IMR-90 (cell line): ENCODE data around the gene PPM1G. TPM values are rescaled to one million over a fixed set of nuclear protein-coding genes. Genes with fewer than 3 reads are reported as not detected.

Experiments used
- ATAC-seq: fragments of 200-7000 bp; cut with Tn5 transposase; 2 replicates; pipeline ENCODE4 v1.9.1; 2020; ENCODE audit warnings: low read depth, mild to moderate bottlenecking, moderate library complexity
- BruUV-seq: library from RNA; stranded (reverse); fragments of 400-500 nt; replicated peaks from 2 replicates; lab custom pipeline; 2021; lab: Mats Ljungman, UMichigan
- CTCF ChIA-PET: fragments of 300-600 bp; formaldehyde crosslinking; extraction: SDS; loops from one replicate; lab custom pipeline; 2021; ENCODE audit warnings: antibody characterized with exemption; lab: Yijun Ruan, JAX
- POLR2A ChIA-PET: fragments of 300-600 bp; sonication (Branson Sonifier 250); formaldehyde crosslinking; loops from one replicate; lab custom pipeline; 2022; ENCODE audit warnings: antibody characterized with exemption; ENCODE audit not compliant: unreplicated experiment; lab: Charles Lee
- DNase-seq: peaks from one replicate; pipeline ENCODE4 v3.0.0; 2013
- H2AFZ ChIP-seq: replicated peaks from 2 replicates; pipeline ENCODE3; 2013; ENCODE audit warnings: low read length, mild to moderate bottlenecking; ENCODE audit not compliant: poor library complexity
- H2AK5ac ChIP-seq: 2 replicates; pipeline ENCODE4 v1.6.1; 2013; ENCODE audit warnings: low read depth, low read length, inconsistent platforms
- H2AK9ac ChIP-seq: replicated peaks from 2 replicates; pipeline ENCODE3; 2013; ENCODE audit warnings: mild to moderate bottlenecking, low read depth, low read length, moderate library complexity; ENCODE audit not compliant: poor library complexity
- H2BK120ac ChIP-seq: 2 replicates; pipeline ENCODE4 v1.6.1; 2013; ENCODE audit warnings: low read depth, low read length, inconsistent platforms
- H2BK15ac ChIP-seq: 3 replicates; pipeline ENCODE4 v1.6.1; 2013; ENCODE audit warnings: low read depth, low read length, inconsistent platforms
- H2BK20ac ChIP-seq: 2 replicates; pipeline ENCODE4 v1.6.1; 2013; ENCODE audit warnings: low read depth, mild to moderate bottlenecking, inconsistent platforms, low read length, moderate library complexity
- H2BK5ac ChIP-seq: 2 replicates; pipeline ENCODE4 v1.6.1; 2013; ENCODE audit warnings: mild to moderate bottlenecking, low read depth, low read length, inconsistent platforms; ENCODE audit not compliant: poor library complexity, severe bottlenecking
- H3K14ac ChIP-seq: replicated peaks from 2 replicates; pipeline ENCODE4 v1.6.1; 2013; ENCODE audit warnings: low read depth, low read length, inconsistent platforms
- H3K18ac ChIP-seq: 2 replicates; pipeline ENCODE4 v1.6.1; 2013; ENCODE audit warnings: low read depth, low read length, control low read depth
- H3K23ac ChIP-seq: 2 replicates; pipeline ENCODE4 v1.6.1; 2013; ENCODE audit warnings: low read depth, low read length, inconsistent platforms
- H3K27ac ChIP-seq: 2 replicates; pipeline ENCODE4 v1.5.1; 2013; ENCODE audit warnings: mild to moderate bottlenecking, control low read depth, low read length; ENCODE audit not compliant: insufficient read depth
- H3K27me3 ChIP-seq: 2 replicates; pipeline ENCODE4 v1.6.1; 2013; ENCODE audit warnings: low read length; ENCODE audit not compliant: control insufficient read depth, insufficient read depth
- H3K36me3 ChIP-seq: 2 replicates; pipeline ENCODE4 v1.6.1; 2013; ENCODE audit warnings: low read length, mixed read lengths; ENCODE audit not compliant: control insufficient read depth, insufficient read depth
- H3K4ac ChIP-seq: 2 replicates; pipeline ENCODE4 v1.6.1; 2013; ENCODE audit warnings: low read depth, low read length, inconsistent platforms
- H3K4me1 ChIP-seq: 2 replicates; pipeline ENCODE4 v1.6.1; 2013; ENCODE audit warnings: low read length, mixed read lengths; ENCODE audit not compliant: control insufficient read depth, insufficient read depth
- H3K4me2 ChIP-seq: 2 replicates; pipeline ENCODE4 v1.6.1; 2013; ENCODE audit warnings: low read depth, mild to moderate bottlenecking, control low read depth, low read length, moderate library complexity
- H3K4me3 ChIP-seq: 2 replicates; pipeline ENCODE4 v1.5.1; 2013; ENCODE audit warnings: low read depth, mild to moderate bottlenecking, control low read depth, low read length, moderate library complexity; ENCODE audit not compliant: insufficient read depth
- H3K56ac ChIP-seq: 2 replicates; pipeline ENCODE4 v1.6.1; 2013; ENCODE audit warnings: low read length, inconsistent platforms; ENCODE audit not compliant: insufficient read depth; ENCODE audit errors: extremely low read depth
- H3K79me1 ChIP-seq, 2 experiments: 2 replicates each; pipeline ENCODE4 v1.6.1; 2013; ENCODE audit warnings: low read length in 2 of 2, inconsistent platforms in 1 of 2, low read depth in 1 of 2
- H3K9ac ChIP-seq: 2 replicates; pipeline ENCODE4 v1.6.1; 2013; ENCODE audit warnings: low read depth, low read length, control low read depth
- H3K9me1 ChIP-seq: 2 replicates; pipeline ENCODE4 v1.6.1; 2013; ENCODE audit warnings: low read length, inconsistent platforms; ENCODE audit not compliant: insufficient read depth
- H3K9me3 ChIP-seq: 2 replicates; pipeline ENCODE4 v1.6.1; 2013; ENCODE audit warnings: low read length; ENCODE audit not compliant: control insufficient read depth, insufficient read depth
- H4K20me1 ChIP-seq: 2 replicates; pipeline ENCODE4 v1.6.1; 2013; ENCODE audit warnings: low read length, inconsistent platforms; ENCODE audit not compliant: insufficient read depth
- H4K5ac ChIP-seq: 2 replicates; pipeline ENCODE4 v1.6.1; 2013; ENCODE audit warnings: mild to moderate bottlenecking, low read depth, low read length, control low read depth
- H4K8ac ChIP-seq, 2 experiments: 2 replicates each; pipeline ENCODE4 v1.6.1; 2013; ENCODE audit warnings: low read depth in 2 of 2, low read length in 2 of 2, control low read depth in 1 of 2, inconsistent platforms in 1 of 2
- H4K91ac ChIP-seq: 2 replicates; pipeline ENCODE4 v1.6.1; 2013; ENCODE audit warnings: low read depth, low read length, inconsistent platforms; ENCODE audit not compliant: insufficient read depth
- BHLHE40 ChIP-seq: fragments of 150-350 bp; IDR thresholded peaks from 2 replicates; pipeline ENCODE4 v1.6.1; 2016; ENCODE audit warnings: mild to moderate bottlenecking, low read depth, low read length
- CEBPB ChIP-seq: IDR thresholded peaks from 2 replicates; pipeline ENCODE4 v1.6.1; 2012; ENCODE audit warnings: low read depth, low read length, improper control_type of control experiment
- CHD1 ChIP-seq: IDR thresholded peaks from 2 replicates; pipeline ENCODE4 v1.6.1; 2012; ENCODE audit warnings: low read depth, low read length, improper control_type of control experiment
- FOS ChIP-seq: fragments of 150-350 bp; IDR thresholded peaks from 2 replicates; pipeline ENCODE4 v1.6.1; 2016; ENCODE audit warnings: low read depth, low read length
- MAFK ChIP-seq: IDR thresholded peaks from 2 replicates; pipeline ENCODE4 v1.6.1; 2012; ENCODE audit warnings: low read depth, low read length, improper control_type of control experiment
- MAZ ChIP-seq: IDR thresholded peaks from 2 replicates; pipeline ENCODE4 v1.6.1; 2012; ENCODE audit warnings: low read depth, mild to moderate bottlenecking, low read length, improper control_type of control experiment, moderate library complexity, borderline replicate concordance
- MXI1 ChIP-seq: IDR thresholded peaks from 2 replicates; pipeline ENCODE4 v1.6.1; 2012; ENCODE audit warnings: low read depth, mild to moderate bottlenecking, low read length, moderate library complexity, borderline replicate concordance
- NFE2L2 ChIP-seq: fragments of 150-350 bp; IDR thresholded peaks from 2 replicates; pipeline ENCODE4 v1.6.1; 2016; ENCODE audit warnings: low read depth, mild to moderate bottlenecking, low read length
- POLR2A ChIP-seq: IDR thresholded peaks from 2 replicates; pipeline ENCODE4 v1.6.1; 2012; ENCODE audit warnings: mild to moderate bottlenecking, low read depth, low read length
- RAD21 ChIP-seq: IDR thresholded peaks from 2 replicates; pipeline ENCODE4 v1.6.1; 2012; ENCODE audit warnings: low read length, improper control_type of control experiment
- RCOR1 ChIP-seq: IDR thresholded peaks from 2 replicates; pipeline ENCODE4 v1.6.1; 2012; ENCODE audit warnings: mild to moderate bottlenecking, low read length, improper control_type of control experiment; ENCODE audit not compliant: insufficient replicate concordance
- RFX5 ChIP-seq: IDR thresholded peaks from 2 replicates; pipeline ENCODE4 v1.8.0; 2012; ENCODE audit warnings: low read depth, mild to moderate bottlenecking, low read length, moderate library complexity
- SMC3 ChIP-seq: fragments of 150-350 bp; IDR thresholded peaks from 2 replicates; pipeline ENCODE4 v1.6.1; 2016; ENCODE audit warnings: low read depth, mild to moderate bottlenecking, antibody characterized with exemption, low read length, moderate library complexity
- WGBS, 2 experiments: methylation state at CpG; one replicate each; pipeline versions ENCODE4 v1.1.5 to v1.1.7; 2013; ENCODE audit warnings: missing lambda C conversion rate in 2 of 2; ENCODE audit not compliant: insufficient read length in 1 of 2; ENCODE audit errors: extremely low coverage in 2 of 2; 5-methylcytosine and 5-hydroxymethylcytosine counted together
- dilution Hi-C: fragments of 300-500 bp; cut with HindIII; formaldehyde crosslinking; loops from one replicate; pipeline ENCODE4 v1.14.3; 2018; ENCODE audit warnings: low sequenced_read_pairs; ENCODE audit not compliant: unreplicated experiment
- in situ Hi-C: fragments of 300-500 bp; cut with MboI; formaldehyde crosslinking; loops from 3 replicates; pipeline ENCODE4 v1.14.3; 2019; ENCODE audit warnings: low sequenced_read_pairs, inconsistent platforms, mixed read lengths
- intact Hi-C: fragments of 100-400 bp; cut with micrococcal nuclease; formaldehyde crosslinking; loops from 2 replicates; pipeline ENCODE4 v1.10.0; 2022
- polyA plus RNA-seq, 3 experiments: library from polyadenylated mRNA; depleted of rRNA; stranded (reverse); fragments of >200 nt; gene quantifications; 2 replicates each; pipeline ENCODE4 v1.2.3, GENCODE V29; 2012; ENCODE audit warnings: low replicate concordance in 1 of 3
- total RNA-seq: library from RNA; depleted of rRNA; stranded (reverse); fragments of >200 nt; gene quantifications from 2 replicates; pipeline ENCODE4 v1.2.3, GENCODE V29; 2012
- TF ChIP-seq, protein P1 (sequence below): conservative IDR thresholded peaks from 2 replicates; pipeline ENCODE4 v1.5.1; 2012; ENCODE audit warnings: mild to moderate bottlenecking, low read depth, low read length, improper control_type of control experiment
- TF ChIP-seq, protein P2 (sequence below): fragments of 150-350 bp; IDR thresholded peaks from 2 replicates; pipeline ENCODE4 v1.6.1; 2016; ENCODE audit warnings: low read depth, mild to moderate bottlenecking, low read length, moderate library complexity, borderline replicate concordance

Gene PPM1G
- total and polyA plus RNA-seq, 2 of the 4 experiments (the other 2 are of a cell fraction): 57.6 to 95.9 TPM

DNA sequence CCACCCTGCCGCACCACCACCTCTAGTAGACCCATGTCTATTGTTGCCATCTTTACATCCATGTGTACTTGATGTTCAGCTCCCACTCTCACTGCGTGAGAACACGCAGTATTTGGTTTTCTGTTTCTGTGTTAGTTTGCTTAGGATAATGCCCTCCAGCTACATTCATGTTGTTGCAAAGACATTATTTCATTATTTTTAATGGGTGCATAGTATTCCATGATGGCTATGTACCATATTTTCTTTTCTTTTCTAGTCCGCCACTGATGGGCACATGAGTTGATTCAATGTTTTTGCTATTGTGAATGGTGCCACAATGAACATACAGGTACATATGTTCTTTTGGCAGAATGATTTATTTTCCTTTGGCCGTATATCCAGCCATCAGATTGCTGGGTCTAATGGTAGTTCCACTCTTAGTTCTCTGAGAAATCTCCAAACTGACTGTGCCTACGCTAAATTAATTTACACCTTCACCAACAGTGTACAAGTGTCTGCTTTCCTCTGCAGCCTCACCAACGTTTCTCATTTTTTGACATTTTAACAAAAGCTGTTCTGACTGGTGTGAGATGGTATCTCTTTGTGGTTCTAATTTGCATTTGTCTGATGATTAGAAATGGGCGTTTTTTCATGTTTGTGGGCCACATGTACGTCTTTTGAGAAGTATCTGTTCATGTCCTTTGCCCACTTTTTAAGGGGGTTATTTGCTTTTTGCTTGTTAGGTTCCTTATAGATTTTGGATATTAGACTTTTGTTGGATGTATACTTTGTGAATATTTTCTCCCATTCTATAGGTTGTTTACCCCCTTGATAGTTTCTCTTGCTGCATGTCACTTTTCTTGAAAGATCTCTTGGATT, 18.3 kb downstream of the PPM1G start:
- no peak overlapping the region for H3K18ac ChIP-seq
- DNase-seq (no peak), ATAC-seq (no peak)
- no peak overlapping the region for H2BK5ac ChIP-seq
- H3K4ac ChIP-seq: no peak overlapping the region
- H3K56ac ChIP-seq: no peak overlapping the region
- peaks cover 26% of the 10 kb centered on the region for H4K20me1 ChIP-seq
- H2AFZ ChIP-seq: no peak overlapping the region
- BruUV-seq: no TSS peak
- no peak overlapping the region for H2BK120ac ChIP-seq
- H3K9me1 ChIP-seq: peaks cover under 1% of the 10 kb centered on the region; the same call in 1 of the 2 replicates
- dilution Hi-C loops (no loop called here), intact Hi-C loops (no loop called here), in situ Hi-C loops (no loop called here)
- no peak overlapping the region for H2AK9ac ChIP-seq
- POLR2A ChIA-PET: no interaction called here
- H3K14ac ChIP-seq: no peak overlapping the region
- no CpG with 5 or more reads among the region's 9 CpGs for WGBS, 2 experiments
- H2BK20ac ChIP-seq: no peak overlapping the region
- peaks cover 29 to 62% of the 10 kb centered on the region in 2 experiments for H3K79me1 ChIP-seq
- H2BK15ac ChIP-seq: no peak overlapping the region
- no peak overlapping the region for H3K27ac ChIP-seq
- no peak overlapping the region for H3K4me2 ChIP-seq
- no peaks in the 10 kb centered on the region for H3K4me1 ChIP-seq
- no peak overlapping the region for H2AK5ac ChIP-seq
- CTCF ChIA-PET: interaction anchor here (0.5 kb wide), 1 partner anchor 17 kb away, joined by 3 read pairs; no protein-coding TSS in a partner anchor
- H3K4me3 ChIP-seq: no peak overlapping the region
- H3K36me3 ChIP-seq: peaks cover 4% of the 10 kb centered on the region
- H3K9ac ChIP-seq: no peak overlapping the region
- no peaks in the 10 kb centered on the region for H3K9me3 ChIP-seq
- no peaks in the 10 kb centered on the region for H3K27me3 ChIP-seq
- no peak overlapping the region for H4K5ac ChIP-seq
- no peak overlapping the region for H3K23ac ChIP-seq
- H4K91ac ChIP-seq: no peak overlapping the region
- H4K8ac ChIP-seq: no peak overlapping the region
- no peak for TF ChIP-seq CEBPB
- no peak for TF ChIP-seq MXI1
- TF ChIP-seq, protein P1, sequence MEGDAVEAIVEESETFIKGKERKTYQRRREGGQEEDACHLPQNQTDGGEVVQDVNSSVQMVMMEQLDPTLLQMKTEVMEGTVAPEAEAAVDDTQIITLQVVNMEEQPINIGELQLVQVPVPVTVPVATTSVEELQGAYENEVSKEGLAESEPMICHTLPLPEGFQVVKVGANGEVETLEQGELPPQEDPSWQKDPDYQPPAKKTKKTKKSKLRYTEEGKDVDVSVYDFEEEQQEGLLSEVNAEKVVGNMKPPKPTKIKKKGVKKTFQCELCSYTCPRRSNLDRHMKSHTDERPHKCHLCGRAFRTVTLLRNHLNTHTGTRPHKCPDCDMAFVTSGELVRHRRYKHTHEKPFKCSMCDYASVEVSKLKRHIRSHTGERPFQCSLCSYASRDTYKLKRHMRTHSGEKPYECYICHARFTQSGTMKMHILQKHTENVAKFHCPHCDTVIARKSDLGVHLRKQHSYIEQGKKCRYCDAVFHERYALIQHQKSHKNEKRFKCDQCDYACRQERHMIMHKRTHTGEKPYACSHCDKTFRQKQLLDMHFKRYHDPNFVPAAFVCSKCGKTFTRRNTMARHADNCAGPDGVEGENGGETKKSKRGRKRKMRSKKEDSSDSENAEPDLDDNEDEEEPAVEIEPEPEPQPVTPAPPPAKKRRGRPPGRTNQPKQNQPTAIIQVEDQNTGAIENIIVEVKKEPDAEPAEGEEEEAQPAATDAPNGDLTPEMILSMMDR: no peak
- no peak for TF ChIP-seq BHLHE40
- TF ChIP-seq RCOR1: no peak
- no peak for TF ChIP-seq FOS
- TF ChIP-seq CHD1: no peak
- TF ChIP-seq NFE2L2: no peak
- no peak for TF ChIP-seq POLR2A
- TF ChIP-seq SMC3: no peak
- no peak for TF ChIP-seq RFX5
- TF ChIP-seq MAFK: no peak
- TF ChIP-seq, protein P2, sequence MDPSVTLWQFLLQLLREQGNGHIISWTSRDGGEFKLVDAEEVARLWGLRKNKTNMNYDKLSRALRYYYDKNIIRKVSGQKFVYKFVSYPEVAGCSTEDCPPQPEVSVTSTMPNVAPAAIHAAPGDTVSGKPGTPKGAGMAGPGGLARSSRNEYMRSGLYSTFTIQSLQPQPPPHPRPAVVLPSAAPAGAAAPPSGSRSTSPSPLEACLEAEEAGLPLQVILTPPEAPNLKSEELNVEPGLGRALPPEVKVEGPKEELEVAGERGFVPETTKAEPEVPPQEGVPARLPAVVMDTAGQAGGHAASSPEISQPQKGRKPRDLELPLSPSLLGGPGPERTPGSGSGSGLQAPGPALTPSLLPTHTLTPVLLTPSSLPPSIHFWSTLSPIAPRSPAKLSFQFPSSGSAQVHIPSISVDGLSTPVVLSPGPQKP: no peak
- no peak for TF ChIP-seq MAZ
- TF ChIP-seq RAD21: no peak
